Sigmoid colon (tissue), 7 donors: ENCODE results near the gene SUN2. TPM values are rescaled to one million over a fixed set of nuclear protein-coding genes. Genes with fewer than 3 reads are reported as not detected.
A peak's percentile ranks its signal among the peaks of the same experiment; 100 is the strongest.

Experiments used
- DNase-seq: peaks from one replicate; pipeline ENCODE4 v3.0.0-alpha.2; 2019
- H3K27ac ChIP-seq, 4 donors: fragments of 200-600 bp; sonication (generic); one replicate each; pipeline ENCODE4 v1.5.1; 2016 to 2019; ENCODE audit warnings: mild to moderate bottlenecking in 1 of 4
- H3K27me3 ChIP-seq, 3 donors: fragments of 200-600 bp; sonication (generic); one replicate each; pipeline ENCODE4 v1.5.1; 2019; ENCODE audit warnings: mild to moderate bottlenecking in 1 of 3
- H3K36me3 ChIP-seq, 4 donors: fragments of 200-600 bp; sonication (generic); one replicate each; pipeline ENCODE4 v1.5.1; 2016 to 2019
- H3K4me1 ChIP-seq, 4 donors: fragments of 200-600 bp; sonication (generic); one replicate each; pipeline ENCODE4 v1.5.1; 2017 to 2019
- H3K4me3 ChIP-seq, 4 donors: fragments of 200-600 bp; sonication (generic); one replicate each; pipeline ENCODE4 v1.5.1; 2017 to 2019; ENCODE audit warnings: mild to moderate bottlenecking in 2 of 4, moderate library complexity in 1 of 4
- H3K9me3 ChIP-seq, 4 donors: fragments of 200-600 bp in 3 of 4; sonication (generic) in 3 of 4; one replicate each; pipeline versions ENCODE4 v1.5.1 to v1.6.1; 2013 to 2019
- CTCF ChIP-seq, 4 experiments: fragments of 450-650 bp in 3 of 4; fragments of 200-600 bp in 1 of 4; IDR thresholded peaks; one replicate each; pipeline ENCODE4 v1.5.1; 2016 to 2019; ENCODE audit warnings: antibody characterized with exemption in 4 of 4, mild to moderate bottlenecking in 3 of 4, moderate library complexity in 2 of 4
- EP300 ChIP-seq, 4 donors: sonication (generic); formaldehyde crosslinking; IDR thresholded peaks; one replicate each; pipeline ENCODE4 v1.6.1; 2017; ENCODE audit warnings: antibody characterized with exemption in 4 of 4
- POLR2A ChIP-seq, 2 donors: fragments of 450-650 bp; IDR thresholded peaks; one replicate each; pipeline ENCODE4 v1.6.1; 2016; ENCODE audit warnings: antibody characterized with exemption in 2 of 2, mild to moderate bottlenecking in 2 of 2, moderate library complexity in 2 of 2
- POLR2AphosphoS5 ChIP-seq, 4 donors: sonication (generic); formaldehyde crosslinking; IDR thresholded peaks; one replicate each; pipeline ENCODE4 v1.6.1; 2017; ENCODE audit warnings: antibody characterized with exemption in 4 of 4
- WGBS, 2 donors: extraction: QIAGEN DNeasy Blood & Tissue Kit; methylation state at CpG; one replicate each; pipeline ENCODE4 v1.1.7; 2013; 5-methylcytosine and 5-hydroxymethylcytosine counted together
- intact Hi-C: fragments of 100-400 bp; cut with DNase I; formaldehyde crosslinking; loops from one replicate; pipeline ENCODE4 v1.15.1; 2023
- polyA plus RNA-seq, 3 donors: library from polyadenylated mRNA; stranded (reverse); fragments of 200-250 nt; gene quantifications; one replicate each; pipeline ENCODE4 v1.2.3, GENCODE V29; 2013
- total RNA-seq, 4 donors: library from RNA; depleted of rRNA; stranded (reverse); fragments of >200 nt; gene quantifications; one replicate each; pipeline ENCODE4 v1.1.0, GENCODE V29; 2016
- donor health status: healthy with polysubstance abuse.
- donor health status: Bipolar disorder and iron deficiency.
- donor health status: healthy.

Gene SUN2
- total and polyA plus RNA-seq, 7 donors: 9.2 to 319 (median 255) TPM

DNA sequence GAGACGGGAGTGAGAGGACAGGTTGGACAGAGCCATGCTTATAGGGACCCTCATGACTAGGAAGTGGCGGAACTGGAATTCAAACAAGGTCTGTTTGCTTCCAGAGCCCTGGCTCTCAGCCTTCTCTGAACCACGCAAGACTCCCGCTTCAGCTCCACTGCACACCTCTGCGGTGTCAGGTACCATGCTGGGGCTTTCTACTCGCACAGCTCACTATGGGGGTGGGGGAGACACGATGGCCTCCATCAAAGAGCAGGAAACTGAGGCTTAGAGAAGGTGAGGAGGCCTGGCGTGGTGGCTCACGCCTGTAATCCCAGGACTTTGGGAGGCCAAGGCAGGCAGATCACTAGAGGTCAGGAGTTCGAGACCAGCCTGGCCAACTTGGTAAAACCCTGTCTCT is 14.2 kb downstream of the SUN2 start:
- TF ChIP-seq CTCF (IDR thresholded peaks at IDR 0.05) (no peak), POLR2A (IDR thresholded peaks at IDR 0.05) (no peak), POLR2AphosphoS5 (IDR thresholded peaks at IDR 0.05) (no peak), EP300 (IDR thresholded peaks at IDR 0.05) (no peak)
- no peak overlapping the region for H3K27ac ChIP-seq
- H3K27me3 ChIP-seq: no peaks in the 10 kb centered on the region
- H3K4me3 ChIP-seq: no peak overlapping the region
- no peak for DNase-seq
- H3K4me1 ChIP-seq: no peaks in the 10 kb centered on the region
- intact Hi-C loops: no loop called here
- 90 to 94% methylated on average over 10 of the region's 10 CpGs for WGBS, 2 donors
- H3K9me3 ChIP-seq: no peaks in the 10 kb centered on the region
- H3K36me3 ChIP-seq: peaks cover 94 to 100% (median 97%) of the 10 kb centered on the region in 4 donors

DNA sequence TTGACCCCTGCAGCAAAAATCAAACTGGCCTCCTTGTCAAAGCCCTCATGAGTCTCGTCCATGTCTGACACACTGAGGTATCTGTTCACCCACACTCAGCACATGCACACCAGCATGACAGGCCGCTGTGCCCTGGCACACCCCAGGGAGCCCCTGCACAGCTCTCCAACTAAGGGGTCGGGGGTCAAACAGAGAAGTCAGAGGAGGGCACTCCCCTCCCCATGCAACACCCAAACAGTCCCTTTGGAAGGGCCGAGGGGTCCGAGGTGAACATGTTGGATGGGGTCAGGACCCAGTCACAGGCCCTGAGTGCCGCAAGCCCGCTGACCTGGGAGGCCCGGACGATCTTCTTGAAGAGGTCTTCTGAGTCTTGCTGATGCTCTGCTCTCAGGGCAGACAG is 14.6 kb downstream of the SUN2 start:
- H3K4me1 ChIP-seq: no peaks in the 10 kb centered on the region
- no peaks in the 10 kb centered on the region for H3K27me3 ChIP-seq
- TF ChIP-seq POLR2A (IDR thresholded peaks at IDR 0.05): no peak
- no peak for TF ChIP-seq POLR2AphosphoS5 (IDR thresholded peaks at IDR 0.05)
- no peak for TF ChIP-seq EP300 (IDR thresholded peaks at IDR 0.05)
- no peak for TF ChIP-seq CTCF (IDR thresholded peaks at IDR 0.05)
- no peaks in the 10 kb centered on the region for H3K9me3 ChIP-seq
- peaks cover 93 to 100% (median 96%) of the 10 kb centered on the region in 4 donors for H3K36me3 ChIP-seq
- DNase-seq: no peak
- H3K27ac ChIP-seq: no peak overlapping the region
- 96% methylated on average over 9 of the region's 9 CpGs for WGBS, 2 donors
- intact Hi-C loops: no loop called here
- H3K4me3 ChIP-seq: no peak overlapping the region

DNA sequence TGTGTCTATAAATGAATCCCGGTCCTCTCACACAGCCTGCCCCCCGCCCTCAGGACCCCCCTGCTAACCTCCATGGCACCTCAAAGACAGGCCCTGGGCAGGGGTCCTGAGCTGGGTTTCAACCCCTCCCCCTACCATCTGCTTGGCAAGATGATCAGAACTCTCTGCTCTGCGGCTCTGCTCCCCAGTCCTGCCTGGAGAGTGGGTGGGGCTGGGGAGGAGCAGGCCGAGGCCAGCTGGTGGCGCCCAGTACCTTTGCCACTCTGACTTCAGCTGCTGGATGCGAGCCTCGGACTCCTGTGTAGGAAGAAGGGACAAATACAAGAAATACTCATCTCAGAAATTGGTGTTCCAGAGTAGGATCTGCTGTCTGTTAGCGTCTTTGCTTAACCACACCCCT is 15.0 kb downstream of the SUN2 start:
- TF ChIP-seq POLR2AphosphoS5 (IDR thresholded peaks at IDR 0.05) (no peak), EP300 (IDR thresholded peaks at IDR 0.05) (no peak), POLR2A (IDR thresholded peaks at IDR 0.05) (no peak), CTCF (IDR thresholded peaks at IDR 0.05) (no peak)
- no peak for DNase-seq
- no peaks in the 10 kb centered on the region for H3K9me3 ChIP-seq
- H3K27me3 ChIP-seq: no peaks in the 10 kb centered on the region
- WGBS, 2 donors: 71 to 84% methylated on average over 8 of the region's 8 CpGs
- peaks cover 93 to 100% (median 96%) of the 10 kb centered on the region in 4 donors for H3K36me3 ChIP-seq
- intact Hi-C loops: no loop called here
- H3K4me1 ChIP-seq: peaks cover 0 to 4% (median 0%) of the 10 kb centered on the region in 4 donors
- H3K27ac ChIP-seq: peak overlapping the region in 1 of 4 donors; percentile 2
- no peak overlapping the region for H3K4me3 ChIP-seq

DNA sequence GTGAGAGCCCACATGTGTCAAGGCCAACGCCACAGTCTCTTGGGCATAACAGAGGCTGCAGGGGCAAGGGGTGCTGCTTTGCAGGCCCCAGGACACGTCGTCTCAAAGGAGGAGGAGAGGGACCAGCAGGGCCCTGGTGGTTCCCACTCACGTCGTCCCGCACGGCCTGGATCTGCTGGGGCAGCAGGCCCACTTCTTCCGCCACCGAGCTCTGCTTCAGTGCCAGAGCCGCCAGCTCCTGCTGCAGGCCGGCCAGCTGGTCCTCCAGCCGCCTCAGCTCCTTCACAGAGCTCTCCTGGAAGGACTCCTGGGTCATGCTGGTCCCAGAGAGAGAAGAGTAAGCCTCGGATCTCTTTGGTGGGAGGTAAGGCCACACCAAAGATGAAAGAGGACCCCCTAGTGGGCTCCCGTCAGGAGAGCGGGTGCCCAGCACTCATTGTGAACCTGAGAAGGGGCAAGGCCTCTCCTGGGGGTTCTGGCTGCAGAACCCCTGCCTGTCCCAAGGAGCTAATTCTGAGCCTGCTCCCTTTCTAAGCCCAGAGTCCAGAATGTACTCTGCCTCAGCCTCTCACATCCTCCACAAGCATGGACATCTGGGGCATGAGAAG is 15.6 kb downstream of the SUN2 start:
- Histone ChIP-seq H3K27ac (peak overlapping the region in 2 of 4 donors; percentile 2 to 15), H3K27me3 (no peaks in the 10 kb centered on the region), H3K4me1 (peaks cover 0 to 9% (median 2%) of the 10 kb centered on the region in 4 donors), H3K36me3 (peaks cover 93 to 100% (median 96%) of the 10 kb centered on the region in 4 donors), H3K9me3 (no peaks in the 10 kb centered on the region), H3K4me3 (no peak overlapping the region)
- no peak for DNase-seq
- intact Hi-C loops: no loop called here
- WGBS, 2 donors: 93 to 96% methylated on average over 15 of the region's 15 CpGs
- TF ChIP-seq POLR2AphosphoS5 (IDR thresholded peaks at IDR 0.05) (peak in 1 of 4 donors; percentile 5), POLR2A (IDR thresholded peaks at IDR 0.05) (no peak)

DNA sequence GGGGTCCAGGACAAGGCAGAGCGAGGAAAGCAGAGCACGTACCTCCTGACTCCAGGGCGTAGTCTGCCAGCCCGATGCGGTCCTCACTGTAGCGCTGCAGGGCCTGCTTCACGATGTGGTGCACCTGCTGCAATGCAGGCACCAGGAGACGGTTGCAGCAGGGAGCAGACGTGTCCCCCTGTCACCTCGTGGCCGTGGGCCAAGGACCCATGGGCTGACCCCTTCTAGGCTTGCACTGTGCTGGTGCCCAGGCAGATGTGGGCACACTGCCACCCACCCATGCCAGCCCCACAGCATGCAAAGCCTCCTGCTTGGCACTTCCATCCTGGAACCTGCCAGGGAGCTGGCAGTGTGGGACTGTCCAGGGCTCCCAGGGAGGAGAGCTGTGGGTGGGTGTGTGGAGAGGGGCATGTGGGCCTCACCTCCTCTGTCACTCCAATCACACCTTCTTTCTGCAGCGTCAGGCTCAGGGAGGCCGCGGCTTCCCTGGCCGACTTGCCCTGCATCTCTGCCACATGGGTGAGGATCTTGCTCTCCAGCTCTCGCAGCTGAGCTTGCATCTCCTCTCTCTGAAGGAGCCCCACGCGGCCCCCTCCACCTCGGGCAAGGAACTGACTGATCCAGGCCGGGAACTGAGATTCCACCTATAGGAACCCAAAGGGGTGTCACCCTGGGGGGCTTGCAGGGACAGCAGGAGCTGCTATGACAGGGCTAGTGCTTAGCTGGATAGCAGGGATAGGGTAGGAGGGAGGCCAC is 16.3 kb downstream of the SUN2 start:
- TF ChIP-seq POLR2AphosphoS5 (IDR thresholded peaks at IDR 0.05): no peak
- TF ChIP-seq EP300 (IDR thresholded peaks at IDR 0.05): no peak
- no peak for TF ChIP-seq CTCF (IDR thresholded peaks at IDR 0.05)
- no peak for TF ChIP-seq POLR2A (IDR thresholded peaks at IDR 0.05)
- Histone ChIP-seq H3K4me3 (no peak overlapping the region), H3K4me1 (peaks cover 0 to 16% (median 9%) of the 10 kb centered on the region in 4 donors), H3K27me3 (no peaks in the 10 kb centered on the region), H3K27ac (peak overlapping the region in 1 of 4 donors; percentile 15), H3K9me3 (no peaks in the 10 kb centered on the region), H3K36me3 (peaks cover 87 to 99% (median 89%) of the 10 kb centered on the region in 4 donors)
- DNase-seq: no peak
- 94% methylated on average over 20 of the region's 20 CpGs for WGBS, 2 donors
- intact Hi-C loops: no loop called here
